Ureter (tissue), 1 donor: ENCODE results near the gene RPLP1. TPM values are rescaled to one million over a fixed set of nuclear protein-coding genes. Genes with fewer than 3 reads are reported as not detected.

ENCODE experiments used
- DNase-seq: peaks from one replicate; pipeline ENCODE4 v3.0.0-alpha.2; 2020; ENCODE audit warnings: low spot score
- total RNA-seq: library from RNA; stranded (reverse); gene quantifications from one replicate; pipeline ENCODE4 v1.2.4, GENCODE V29; 2023
- donor health status: DM: yes; HTN: yes; CAD: no.

The RPLP1 gene
- total RNA-seq, 1 donor from 2014 or later = 1,915 TPM

- no peak for DNase-seq
Observed at GRCh38 chr15:69469467-69470201, 17.0 kb downstream of the RPLP1 start.

- DNase-seq = no peak
Observed at GRCh38 chr15:69472046-69472445, 19.4 kb downstream of the RPLP1 start.

GRCh38 chr15:69472562-69472961 lies 19.9 kb downstream of the RPLP1 start:
- no peak for DNase-seq

DNA sequence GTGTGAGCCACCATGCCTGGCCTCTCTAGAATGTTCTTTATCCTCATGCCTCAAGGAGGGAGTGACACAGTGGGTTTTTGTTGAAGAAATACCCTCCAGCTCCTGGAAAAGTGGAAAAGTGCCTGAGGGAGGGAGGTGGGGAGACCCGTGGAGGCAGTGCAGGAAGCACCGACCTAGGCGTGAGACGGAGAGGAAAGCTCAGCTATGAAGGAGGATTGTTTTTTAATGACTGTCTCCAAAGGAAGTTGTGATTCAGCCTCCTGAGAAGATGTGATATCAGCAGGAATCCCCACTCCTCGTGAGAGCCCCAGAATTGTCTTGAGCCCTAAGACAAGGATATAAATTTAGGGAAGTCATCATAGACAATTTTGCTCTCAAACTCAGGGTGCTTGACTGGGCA lies 21.7 kb downstream of the RPLP1 start:
- no peak for DNase-seq

DNA sequence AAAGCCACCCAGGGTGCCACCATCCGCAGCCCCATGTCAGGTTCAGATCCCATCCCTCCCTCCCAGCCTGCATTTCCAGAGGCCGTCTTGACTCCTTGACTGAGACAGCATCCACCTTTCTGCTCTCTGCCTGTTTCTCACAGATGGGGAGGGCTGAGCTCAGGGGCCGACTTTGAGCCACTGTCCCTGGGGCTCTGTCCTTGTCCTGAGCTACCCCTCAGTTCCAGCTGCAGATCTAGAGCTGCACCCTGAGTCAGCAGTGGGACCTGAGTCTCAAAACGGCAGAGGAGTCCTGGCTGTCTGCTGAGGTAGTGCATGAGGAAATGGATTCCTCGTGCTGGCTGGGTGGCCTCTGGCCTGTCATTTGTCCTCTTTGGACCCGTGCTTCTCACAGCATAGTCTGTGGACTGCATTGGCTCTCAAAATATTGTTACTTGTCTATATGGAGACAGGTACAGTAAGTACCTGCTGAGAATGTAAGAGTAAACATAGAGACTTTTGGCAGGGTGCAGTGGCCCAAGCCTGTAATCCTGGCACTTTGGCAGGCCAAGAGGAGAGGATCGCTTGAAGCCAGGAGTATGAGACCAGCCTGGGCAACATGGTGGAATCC lies 22.3 kb downstream of the RPLP1 start:
- no peak for DNase-seq

- peak; percentile 85 for DNase-seq
Observed at GRCh38 chr15:69475769-69476358, 23.2 kb downstream of the RPLP1 start.

DNA sequence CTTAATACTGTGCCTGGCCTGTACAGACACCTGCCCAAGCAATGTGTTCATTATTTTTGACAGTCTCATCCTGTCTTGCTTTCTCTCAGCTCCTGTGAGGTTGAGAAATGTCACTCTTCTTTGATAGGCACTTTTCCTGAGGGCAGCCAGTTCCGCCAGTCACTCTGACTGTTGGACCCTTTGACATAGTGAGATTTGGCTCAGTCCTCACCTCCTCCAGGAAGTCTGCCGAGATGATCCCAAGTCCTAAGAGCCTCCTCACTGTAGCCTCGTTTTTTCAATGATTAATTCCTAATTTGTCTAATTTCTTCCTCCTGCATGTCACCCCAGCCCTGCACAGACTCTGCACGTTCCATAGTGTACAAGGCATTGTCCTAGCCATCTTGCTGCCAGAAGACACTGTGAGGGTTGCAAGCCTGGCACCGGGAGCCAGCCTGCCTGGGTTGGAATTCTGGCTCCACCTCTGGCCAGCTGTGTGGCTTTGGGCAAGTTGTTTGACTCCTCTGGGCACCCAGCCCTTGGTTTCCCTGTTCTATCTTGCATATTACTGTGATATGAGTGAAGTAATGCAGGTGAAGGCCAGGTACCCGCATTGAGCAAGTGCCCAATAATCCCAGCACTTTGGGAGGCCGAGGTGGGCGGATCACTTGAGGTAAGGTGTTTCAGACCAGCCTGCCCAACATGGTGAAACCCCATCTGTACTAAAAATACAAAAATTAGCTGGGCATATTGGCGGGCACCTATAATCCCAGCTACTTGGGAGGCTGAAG lies 24.3 kb downstream of the RPLP1 start:
- no peak for DNase-seq

DNA sequence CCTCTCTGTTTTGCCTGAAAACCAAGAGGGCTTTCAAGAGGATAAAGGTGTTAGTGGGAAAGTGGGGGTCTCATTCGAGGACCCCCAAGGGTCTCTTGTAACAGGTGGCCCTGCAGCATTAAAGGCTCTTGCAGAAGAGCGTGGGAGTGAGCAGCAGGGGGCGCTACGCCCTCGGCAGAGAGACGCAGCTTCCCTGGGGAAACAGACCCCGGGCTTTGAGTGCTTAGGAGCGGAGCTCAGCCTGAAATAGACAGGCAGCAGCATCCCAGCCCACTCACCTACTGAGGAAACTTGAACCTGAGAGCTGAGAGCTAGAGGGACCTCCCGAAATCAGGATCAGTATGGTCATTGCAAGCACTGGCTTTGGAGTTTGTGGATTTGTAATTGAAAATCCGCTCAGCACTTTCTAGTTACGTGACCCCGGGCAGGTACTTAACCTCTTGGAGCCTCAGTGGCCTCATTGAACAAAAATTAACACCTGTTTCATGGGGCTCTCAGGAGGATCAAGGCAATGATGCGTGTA lies 25.7 kb downstream of the RPLP1 start:
- DNase-seq = no peak

DNA sequence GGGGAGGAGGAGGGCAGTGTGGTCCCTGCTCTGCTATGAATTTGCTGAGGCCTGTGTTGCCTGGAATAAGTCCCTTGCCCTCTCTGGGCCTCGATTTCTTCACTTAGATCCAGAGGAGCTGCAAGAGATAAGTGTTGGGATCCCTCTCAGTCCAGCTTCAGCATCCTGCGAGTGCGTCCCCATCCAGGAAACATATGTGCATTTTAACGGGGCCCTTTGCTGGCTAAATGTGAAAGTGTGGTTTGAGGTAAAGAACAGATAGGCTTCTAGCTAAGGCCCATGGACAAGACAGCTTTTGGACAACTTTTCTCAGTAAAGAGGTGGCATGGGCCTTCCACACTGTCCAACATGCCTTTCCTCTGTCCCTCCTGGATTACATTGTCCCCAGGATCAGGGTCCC lies 26.5 kb downstream of the RPLP1 start:
- no peak for DNase-seq

DNA sequence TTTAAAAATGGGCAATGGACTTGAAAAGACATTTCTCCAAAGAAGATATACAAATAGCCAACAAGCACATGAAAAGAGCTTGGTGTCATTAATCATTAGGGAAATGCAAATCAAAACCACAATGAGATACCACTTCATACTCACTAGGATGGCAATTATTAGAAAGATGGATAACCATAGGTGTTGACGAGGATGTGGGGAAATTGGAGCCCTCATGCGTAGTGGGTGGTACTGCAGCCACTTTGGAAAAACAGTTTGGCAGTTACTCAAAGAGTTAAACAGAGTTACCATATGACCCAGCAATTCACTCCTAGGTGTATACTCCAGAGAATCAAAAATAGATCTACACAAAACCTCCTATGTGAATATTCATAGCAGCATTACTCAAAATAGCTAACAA lies 27.4 kb downstream of the RPLP1 start:
- no peak for DNase-seq

DNA sequence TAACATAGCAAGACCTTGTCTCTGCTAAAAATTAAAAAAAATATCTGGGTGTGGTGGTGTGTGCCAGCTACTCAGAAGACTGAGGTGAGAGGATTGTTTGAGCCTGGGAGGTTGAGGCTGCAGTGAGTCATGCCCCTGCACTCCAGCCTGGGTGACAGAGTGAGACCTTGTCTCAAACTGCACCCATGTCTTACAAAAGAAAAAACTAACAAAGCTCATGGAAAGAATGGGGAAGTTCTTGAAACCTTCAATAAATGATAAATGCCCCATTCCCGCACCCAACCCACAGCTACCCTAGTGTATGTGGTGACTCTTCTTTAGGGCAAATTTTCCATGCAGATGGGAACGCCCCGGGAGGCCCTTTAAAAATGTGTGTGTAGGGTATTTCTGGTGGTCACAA lies 28.3 kb downstream of the RPLP1 start:
- no peak for DNase-seq

DNA sequence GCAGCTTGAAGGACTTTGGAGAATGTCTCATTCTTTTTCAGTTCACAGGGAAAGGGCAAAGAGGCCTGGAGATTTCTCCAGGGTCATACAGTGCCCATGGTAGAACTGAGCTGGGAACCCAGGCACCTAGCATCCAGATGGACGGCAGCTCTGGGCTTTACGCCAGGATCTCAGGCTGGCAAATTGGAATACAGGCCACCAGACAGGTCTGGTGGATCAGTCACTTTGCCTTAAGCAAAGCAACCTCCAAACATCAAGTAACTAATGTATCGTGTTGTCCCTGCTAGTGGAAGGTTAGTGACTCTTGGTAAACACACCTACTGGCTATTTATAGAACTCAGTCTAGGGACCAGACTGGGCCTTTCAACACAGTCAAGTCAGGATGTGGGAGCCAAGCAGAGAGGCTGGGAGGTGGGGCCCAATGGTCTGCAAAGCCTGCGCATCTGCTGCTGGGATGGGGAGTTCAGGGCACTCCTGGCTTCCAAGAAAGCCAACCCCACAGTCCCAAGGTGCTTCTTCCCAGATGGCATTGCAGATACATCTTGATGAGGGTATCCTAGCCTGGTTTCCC lies 30.2 kb downstream of the RPLP1 start:
- no peak for DNase-seq

DNA sequence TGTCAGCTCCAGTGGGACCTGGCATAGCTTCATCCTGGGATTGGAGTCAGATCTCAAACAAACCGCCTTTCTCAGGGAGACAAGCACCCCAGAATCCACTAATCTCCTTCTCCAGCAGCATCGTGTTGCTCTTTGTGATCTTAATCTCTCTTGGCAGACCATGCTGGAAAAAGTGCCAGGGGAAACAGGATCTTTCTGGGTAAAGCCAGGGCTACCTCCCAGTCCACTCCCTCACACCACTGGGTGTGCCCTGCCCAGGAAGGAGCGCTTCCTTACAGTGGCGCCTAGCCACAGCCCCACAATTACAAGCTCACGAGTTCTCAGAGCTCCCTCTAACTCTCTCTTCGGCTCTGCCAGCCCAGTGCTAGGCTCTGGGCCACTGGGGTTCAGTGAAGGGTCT lies 32.2 kb downstream of the RPLP1 start:
- DNase-seq = no peak

- DNase-seq = peak; percentile 10
Observed at GRCh38 chr15:69486481-69487110, 34.0 kb downstream of the RPLP1 start.

- no peak for DNase-seq
Observed at GRCh38 chr15:69489073-69489571, 36.5 kb downstream of the RPLP1 start.

GRCh38 chr15:69490356-69491037 lies 37.9 kb downstream of the RPLP1 start:
- DNase-seq = no peak

DNA sequence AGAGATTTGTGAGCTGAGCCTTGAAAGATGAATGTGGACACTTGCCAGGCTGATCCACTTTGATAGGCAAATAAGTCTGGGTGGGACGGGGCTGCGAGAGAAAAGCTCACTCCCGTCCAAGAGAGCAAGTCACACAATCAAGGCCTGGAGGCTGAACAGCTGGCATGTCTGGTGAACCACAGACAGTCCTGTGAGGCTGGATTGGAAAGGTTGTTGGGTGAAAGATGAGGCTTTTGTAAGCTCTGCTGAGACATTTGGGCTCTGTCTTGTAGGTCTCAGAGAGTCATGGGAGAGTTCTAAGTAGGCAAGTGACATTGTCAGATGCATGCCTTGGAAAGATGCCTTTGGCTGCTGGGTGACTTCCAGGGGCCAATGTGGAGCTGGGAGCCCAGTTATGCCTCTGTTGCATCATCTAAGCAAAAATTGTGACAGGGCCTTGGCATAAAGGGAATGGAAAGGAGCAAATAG lies 38.5 kb downstream of the RPLP1 start:
- no peak for DNase-seq

DNA sequence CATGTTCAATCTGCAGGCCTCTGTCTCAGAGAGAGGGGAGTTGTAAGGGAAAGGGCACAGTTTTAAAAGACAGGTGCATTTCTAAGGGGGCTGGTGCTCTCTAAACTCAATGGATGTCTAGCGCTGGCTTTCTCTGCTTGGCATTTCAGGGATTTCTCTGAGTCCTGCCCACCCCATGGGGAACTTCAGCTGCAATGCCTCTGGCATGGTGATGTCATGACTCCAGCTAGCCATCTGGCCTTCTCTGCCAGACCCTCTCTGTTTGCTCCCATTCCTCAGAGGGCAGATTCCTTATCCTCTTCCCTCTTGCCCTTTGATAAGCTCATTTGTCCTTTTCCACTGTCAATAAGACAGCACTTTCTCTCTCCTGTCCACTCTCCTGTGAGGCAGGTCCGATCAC lies 40.8 kb downstream of the RPLP1 start:
- peak; percentile 12 for DNase-seq

- no peak for DNase-seq
Observed at GRCh38 chr15:69496001-69496400, 43.4 kb downstream of the RPLP1 start.

- no peak for DNase-seq
Observed at GRCh38 chr15:69497076-69497475, 44.5 kb downstream of the RPLP1 start.

GRCh38 chr15:69497667-69498066 lies 45.0 kb downstream of the RPLP1 start:
- no peak for DNase-seq
